Measurements from ENCODE around the gene SIX3.

SIX3 gene

GRCh38 chr2:44956843-44957242 is 15.3 kb downstream of the SIX3 start:
- no peak for DNase-seq (ENCODE audit: low read depth in 2 of 2)
- no peak overlapping the region for H3K4me3 ChIP-seq (replicated peaks in 1 of 2; ENCODE audit: low read depth in 2 of 2, low read length in 2 of 2)

DNA sequence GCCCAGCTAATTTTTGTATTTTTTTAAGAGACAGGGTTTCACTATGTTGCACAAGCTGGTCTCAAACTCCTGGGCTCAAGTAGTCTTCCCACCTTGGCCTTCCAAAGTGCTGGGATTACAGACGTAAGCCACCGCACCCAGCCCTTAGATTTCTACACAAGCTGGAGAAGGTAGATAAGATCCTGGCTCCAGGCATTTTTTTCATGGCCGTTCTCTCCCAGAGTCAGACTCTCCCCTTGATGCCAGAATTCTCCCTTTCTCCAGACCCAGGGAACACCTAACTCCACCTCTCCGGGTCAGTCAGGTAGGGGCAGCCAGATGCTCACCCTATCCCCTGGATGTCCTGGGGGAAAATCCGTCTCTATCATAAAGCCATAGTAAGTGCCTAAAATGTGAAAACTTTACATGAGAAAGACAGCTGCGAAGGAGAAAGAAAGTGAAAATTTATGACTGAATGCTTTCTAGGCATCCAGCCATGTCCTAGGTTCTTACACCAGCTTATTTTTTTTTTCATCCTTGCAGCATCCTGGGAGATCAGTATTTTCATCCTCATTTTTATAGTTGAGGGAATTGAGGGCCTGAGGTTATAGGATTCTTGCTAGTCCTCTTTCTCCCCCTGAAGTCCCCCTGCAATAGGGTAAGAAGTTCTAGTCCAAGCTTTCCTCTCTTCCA is 16.3 kb downstream of the SIX3 start:
- DNase-seq (ENCODE audit: low read depth in 2 of 2), result no peak
- no peak for TF ChIP-seq CTCF (IDR thresholded peaks at IDR 0.05; ENCODE audit: low read depth, low read length)
- no peak overlapping the region for H3K4me3 ChIP-seq (replicated peaks in 1 of 2; ENCODE audit: low read depth in 2 of 2, low read length in 2 of 2)

More at GRCh38 chr2:44956843-44957242, 15.3 kb downstream of the SIX3 start:
- no peak for TF ChIP-seq CTCF (IDR thresholded peaks at IDR 0.05; ENCODE audit: low read depth, low read length)

DNA sequence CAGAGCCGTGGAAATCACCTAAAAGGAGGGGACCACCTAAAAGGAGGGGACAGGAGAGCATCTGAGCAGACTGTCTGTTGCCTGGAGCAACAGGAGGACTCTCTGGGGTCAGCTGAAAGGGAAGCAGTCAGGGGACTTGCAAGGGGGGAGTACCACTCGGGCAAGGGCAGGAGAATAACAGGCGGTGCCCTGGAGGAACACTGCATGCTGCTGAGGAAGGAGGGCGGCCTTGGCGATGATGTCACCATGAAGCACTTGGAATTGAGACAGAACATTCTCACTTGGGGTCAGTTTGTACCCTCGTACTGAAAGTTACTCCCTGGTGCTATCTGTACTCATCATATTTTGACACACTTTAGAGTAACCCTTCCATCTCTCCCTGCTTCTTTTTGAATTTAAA is 18.4 kb downstream of the SIX3 start:
- no peak overlapping the region for H3K4me3 ChIP-seq (replicated peaks in 1 of 2; ENCODE audit: low read depth in 2 of 2, low read length in 2 of 2)
- TF ChIP-seq CTCF (IDR thresholded peaks at IDR 0.05; ENCODE audit: low read depth, low read length), result no peak
- DNase-seq (ENCODE audit: low read depth in 2 of 2), result peak in 1 of 2 donors; percentile 67

DNA sequence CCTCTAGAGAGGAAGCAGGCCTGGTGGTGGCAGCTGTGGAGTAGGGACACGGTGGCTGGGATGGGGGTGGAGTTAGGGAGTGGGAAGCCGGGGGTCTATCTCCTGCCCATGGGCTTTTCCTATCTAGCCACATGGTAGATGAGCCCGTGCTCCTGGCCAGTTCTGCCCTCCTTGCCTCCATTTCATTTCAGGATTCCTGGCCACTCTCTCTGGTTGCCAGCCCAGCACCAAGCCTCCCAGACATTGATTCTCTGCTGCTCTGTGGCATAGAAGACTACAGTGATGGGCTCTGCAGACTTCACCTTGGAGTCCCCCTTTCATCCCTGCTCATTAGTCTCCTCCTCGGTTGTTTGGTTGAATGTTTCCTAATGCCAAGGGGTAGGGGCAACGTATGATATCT is 19.4 kb downstream of the SIX3 start:
- DNase-seq (ENCODE audit: low read depth in 2 of 2), result no peak
- TF ChIP-seq CTCF (IDR thresholded peaks at IDR 0.05; ENCODE audit: low read depth, low read length), result no peak
- H3K4me3 ChIP-seq (replicated peaks in 1 of 2; ENCODE audit: low read depth in 2 of 2, low read length in 2 of 2), result no peak overlapping the region

GRCh38 chr2:44962176-44962695 is 20.7 kb downstream of the SIX3 start:
- no peak for DNase-seq (ENCODE audit: low read depth in 2 of 2)
- no peak for TF ChIP-seq CTCF (IDR thresholded peaks at IDR 0.05; ENCODE audit: low read depth, low read length)

GRCh38 chr2:44964752-44965236 is 23.3 kb downstream of the SIX3 start:
- no peak for DNase-seq (ENCODE audit: low read depth in 2 of 2)
- no peak overlapping the region for H3K4me3 ChIP-seq (replicated peaks in 1 of 2; ENCODE audit: low read depth in 2 of 2, low read length in 2 of 2)
- TF ChIP-seq CTCF (IDR thresholded peaks at IDR 0.05; ENCODE audit: low read depth, low read length), result peak; percentile 31

More at GRCh38 chr2:44962176-44962695, 20.7 kb downstream of the SIX3 start:
- no peak overlapping the region for H3K4me3 ChIP-seq (replicated peaks in 1 of 2; ENCODE audit: low read depth in 2 of 2, low read length in 2 of 2)
